Stimulated activated CD4-positive, alpha-beta T cell treated with anti-CD3 and anti-CD28 coated beads, Interleukin-12 subunit alpha, Interleukin-12 subunit beta, amount 100 ng/mL, for 24 hours (primary cell): ENCODE measurements around the gene NFX1.
"Not testable (repeated sequence)": the region's sequence is repeated elsewhere in the genome, so short reads cannot be mapped to it uniquely, and the experiment has no call there.

ENCODE experiments used
- DNase-seq, 2 experiments: peaks; one replicate each; pipeline ENCODE4 v3.0.0-alpha.2; 2020; ENCODE audit warnings: low read depth in 2 of 2

NFX1 gene

GRCh38 chr9:33307067-33307466, 16.8 kb downstream of the NFX1 start:
- DNase-seq = no peak

DNA sequence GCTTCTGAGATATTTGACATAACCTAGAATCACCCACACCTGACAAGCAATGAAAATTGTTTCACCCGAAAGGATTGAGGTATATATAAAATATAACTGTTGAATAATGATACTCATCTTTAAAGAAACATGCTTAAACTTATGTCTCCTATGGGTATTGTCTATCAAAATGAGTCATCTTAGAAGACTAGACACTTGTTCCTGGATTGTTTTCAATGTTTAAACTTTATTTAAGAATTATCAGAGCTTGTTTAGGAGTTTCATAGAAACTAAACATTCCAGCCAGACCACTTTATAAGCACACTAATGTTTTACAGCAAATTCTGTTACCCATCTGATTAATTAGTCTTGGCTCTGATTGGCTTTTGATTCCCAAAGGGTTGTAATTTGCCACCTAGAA, 19.6 kb downstream of the NFX1 start:
- DNase-seq = no peak

GRCh38 chr9:33310748-33311147, 20.4 kb downstream of the NFX1 start:
- DNase-seq = no peak

DNA sequence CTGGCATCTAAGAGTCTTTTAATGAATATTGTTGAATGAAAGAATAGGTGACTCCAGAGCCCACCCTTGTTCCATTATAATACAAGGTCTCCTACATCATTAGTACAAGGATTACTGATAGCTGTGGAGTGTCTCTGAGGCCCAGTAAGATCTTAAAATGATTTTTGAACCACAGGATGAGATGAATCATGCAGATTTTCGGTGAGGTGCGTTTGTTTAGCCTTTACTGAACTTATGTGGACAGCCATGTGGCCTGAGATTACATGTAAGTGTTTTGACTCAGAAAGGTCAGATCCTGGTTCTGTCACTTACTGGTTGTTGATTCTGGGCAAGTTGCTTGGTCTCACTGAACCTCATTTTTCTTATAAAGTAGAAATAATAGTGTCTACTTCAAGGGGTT, 21.6 kb downstream of the NFX1 start:
- no peak for DNase-seq

GRCh38 chr9:33315371-33315770, 25.1 kb downstream of the NFX1 start:
- no peak for DNase-seq

- not testable (repeated sequence) for DNase-seq
Measured at GRCh38 chr9:33317136-33317535, 26.8 kb downstream of the NFX1 start.

- DNase-seq = no peak
Measured at GRCh38 chr9:33318225-33318624, 27.9 kb downstream of the NFX1 start.

GRCh38 chr9:33318781-33319180, 28.5 kb downstream of the NFX1 start:
- no peak for DNase-seq

DNA sequence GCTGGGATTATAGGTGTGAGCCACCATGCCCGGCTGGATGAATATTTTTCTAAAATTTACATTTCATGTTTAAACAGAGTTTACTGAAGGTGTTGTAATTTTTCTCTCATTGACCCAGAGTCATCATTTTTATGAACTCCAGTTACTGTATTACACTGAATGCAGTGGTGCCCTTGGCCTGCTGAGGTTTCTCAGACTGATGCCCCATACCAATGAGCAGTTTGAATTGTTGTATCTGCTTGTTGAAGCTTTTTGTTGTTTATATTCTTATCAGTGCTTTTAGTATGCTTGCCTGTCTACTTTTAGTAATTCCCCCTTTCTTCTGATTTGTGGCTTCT, 29.9 kb downstream of the NFX1 start:
- DNase-seq = no peak

- no peak for DNase-seq
Measured at GRCh38 chr9:33320568-33321261, 30.4 kb downstream of the NFX1 start.

DNA sequence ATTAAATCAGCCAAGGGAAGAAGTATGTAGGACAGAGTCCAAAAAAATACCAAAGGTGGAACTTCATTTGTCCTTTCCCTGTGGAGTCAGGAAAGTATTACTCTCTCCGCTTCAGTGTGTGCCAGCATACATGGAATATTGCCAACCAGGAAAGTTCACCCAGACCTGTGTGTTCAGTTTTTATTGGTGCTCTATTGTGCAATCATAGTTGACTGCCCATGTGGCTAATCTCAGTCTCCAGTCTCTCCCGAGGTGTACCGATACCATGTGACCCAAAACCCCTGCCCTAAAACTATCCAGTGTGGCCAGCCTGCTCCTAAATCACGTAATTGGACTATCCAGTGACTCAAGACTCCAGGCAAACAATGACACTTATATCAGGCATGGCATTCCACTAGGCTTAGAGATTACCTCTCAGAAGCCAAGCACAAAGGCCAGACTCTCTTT, 38.8 kb downstream of the NFX1 start:
- DNase-seq = no peak

DNA sequence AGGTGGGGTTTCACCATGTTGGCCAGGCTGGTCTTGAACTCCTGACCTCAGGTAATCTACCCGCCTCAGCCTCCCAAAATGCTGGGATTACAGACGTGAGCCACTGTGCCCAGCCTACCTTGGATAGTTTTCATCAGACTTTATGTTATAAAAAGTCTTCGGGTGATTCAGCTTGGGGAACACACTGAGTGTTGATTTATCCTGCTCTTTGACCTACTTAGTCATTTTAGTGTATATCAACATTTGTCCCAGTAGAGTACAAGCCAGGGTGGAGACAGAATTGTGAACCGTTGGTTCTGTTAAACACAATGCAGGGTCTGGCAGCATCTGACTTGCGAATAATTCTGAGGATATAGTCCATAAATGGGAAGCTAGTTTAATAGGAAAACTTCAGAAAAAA, 39.7 kb downstream of the NFX1 start:
- DNase-seq = no peak

DNA sequence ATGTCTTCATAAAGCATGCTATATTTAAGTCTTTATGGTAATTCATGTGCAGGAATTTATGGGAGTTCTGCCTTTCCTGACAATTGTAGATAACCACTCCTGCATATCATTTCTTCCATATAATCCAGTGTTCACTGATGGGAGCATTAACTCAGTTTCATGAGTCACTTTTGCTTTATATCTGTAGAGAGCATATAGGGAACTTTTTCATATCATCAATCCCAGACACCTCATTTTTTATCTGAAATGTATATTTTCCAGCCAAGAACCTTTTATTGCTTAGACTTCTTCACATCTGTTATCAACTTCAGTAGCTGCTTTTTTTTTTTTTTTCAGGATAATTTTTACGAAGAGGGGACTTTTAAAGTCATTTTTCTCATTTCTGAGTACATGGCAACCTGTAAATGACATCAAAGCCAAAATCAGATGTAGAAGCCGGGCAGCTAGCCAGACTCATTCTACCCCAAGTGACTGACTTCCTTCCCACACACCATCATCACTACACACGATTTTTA, 41.1 kb downstream of the NFX1 start:
- no peak for DNase-seq

DNA sequence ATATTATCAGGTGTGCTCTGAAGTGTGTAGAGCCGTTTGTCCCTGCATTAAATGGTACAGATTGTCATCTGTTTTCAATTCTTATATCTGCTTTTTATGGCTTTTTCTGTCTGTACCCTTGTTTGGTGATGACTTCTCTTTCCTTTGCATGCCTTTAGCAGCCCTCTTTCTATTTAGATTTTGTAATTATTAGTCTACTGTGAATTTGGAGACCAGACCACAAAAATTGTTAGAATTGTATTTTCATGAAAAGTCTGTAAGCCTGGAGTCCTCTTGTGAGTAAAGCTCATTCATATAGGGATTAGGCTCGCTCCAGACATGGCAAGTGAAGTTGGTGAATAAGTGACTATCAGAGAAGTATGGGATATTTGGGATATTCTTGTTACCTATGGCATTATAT, 41.7 kb downstream of the NFX1 start:
- DNase-seq = no peak

- not testable (repeated sequence) for DNase-seq
Measured at GRCh38 chr9:33332956-33333355, 42.6 kb downstream of the NFX1 start.

DNA sequence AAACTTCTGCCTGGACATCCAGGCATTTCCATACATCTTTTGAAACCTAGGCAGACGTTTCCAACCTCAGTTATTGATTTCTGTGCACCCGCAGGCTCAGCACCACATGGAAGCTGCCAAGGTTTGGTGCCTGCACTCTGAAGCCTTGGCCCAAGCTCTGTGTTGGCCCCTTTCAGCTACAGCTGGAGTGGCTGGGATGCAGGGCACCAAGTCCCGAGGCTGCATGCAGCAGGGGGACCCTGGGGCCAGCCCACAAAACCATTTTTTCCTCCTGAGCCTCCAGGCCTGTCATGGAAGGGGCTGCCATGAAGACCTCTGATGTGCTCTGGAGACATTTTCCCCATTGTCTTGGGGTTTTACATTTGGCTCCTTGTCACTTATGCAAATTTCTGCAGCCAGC, 49.9 kb downstream of the NFX1 start:
- no peak for DNase-seq

- DNase-seq = no peak
Measured at GRCh38 chr9:33341182-33341581, 50.9 kb downstream of the NFX1 start.

- DNase-seq = no peak
Measured at GRCh38 chr9:33344145-33344544, 53.8 kb downstream of the NFX1 start.

DNA sequence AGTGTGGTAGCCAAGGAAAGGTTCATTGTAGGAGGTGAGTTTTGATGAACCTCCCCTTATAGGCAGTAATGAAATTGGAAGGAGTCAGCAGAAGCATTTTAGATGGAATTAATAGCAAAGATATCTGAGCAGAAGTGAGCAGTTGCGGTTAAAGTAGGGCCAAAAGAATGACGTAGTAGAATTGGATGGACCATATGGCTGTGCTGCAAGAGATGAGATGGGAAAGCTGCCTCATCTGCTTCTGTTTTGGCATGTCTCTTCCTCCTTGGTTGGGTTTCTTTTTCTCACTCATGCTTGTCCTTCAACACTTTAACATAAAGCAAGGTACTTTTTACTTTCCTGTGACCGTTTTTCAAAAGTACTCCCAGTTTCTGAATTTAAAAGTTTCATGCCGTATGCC, 56.2 kb downstream of the NFX1 start:
- DNase-seq = no peak

- DNase-seq = no peak
Measured at GRCh38 chr9:33348998-33349397, 58.7 kb downstream of the NFX1 start.

GRCh38 chr9:33349743-33350142, 59.4 kb downstream of the NFX1 start:
- no peak for DNase-seq

- no peak for DNase-seq
Measured at GRCh38 chr9:33350310-33350709, 60.0 kb downstream of the NFX1 start.

GRCh38 chr9:33351547-33351946, 61.2 kb downstream of the NFX1 start:
- no peak for DNase-seq

DNA sequence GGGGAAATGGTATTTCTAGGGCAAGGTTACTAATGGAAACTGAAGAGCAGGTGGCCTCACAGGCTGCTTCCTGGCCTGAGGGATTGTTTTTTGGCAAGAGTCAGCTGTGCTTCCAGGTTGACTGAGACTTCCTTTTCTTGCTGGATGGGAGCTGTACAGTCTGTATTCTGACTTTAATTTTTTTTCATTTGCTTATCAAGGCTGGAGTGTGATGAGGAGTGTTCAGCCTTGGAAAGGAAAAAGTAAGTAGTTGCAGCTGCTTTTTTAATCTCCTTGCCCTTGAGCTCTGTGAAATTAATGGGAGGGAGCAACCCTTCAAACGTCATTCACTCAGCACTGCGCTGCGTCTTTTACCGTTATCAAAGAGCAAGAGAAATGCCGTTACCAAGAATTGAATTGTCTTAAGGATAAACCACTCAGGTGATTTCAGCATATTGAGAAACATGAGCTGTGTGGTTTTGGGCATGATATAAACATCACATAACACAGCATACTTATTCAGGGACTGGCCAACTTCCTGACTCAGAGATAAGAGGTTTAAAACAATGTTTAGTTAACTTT, 64.4 kb downstream of the NFX1 start:
- no peak for DNase-seq
